ENCODE data around the gene ZNF581.

The ZNF581 gene, protein sequence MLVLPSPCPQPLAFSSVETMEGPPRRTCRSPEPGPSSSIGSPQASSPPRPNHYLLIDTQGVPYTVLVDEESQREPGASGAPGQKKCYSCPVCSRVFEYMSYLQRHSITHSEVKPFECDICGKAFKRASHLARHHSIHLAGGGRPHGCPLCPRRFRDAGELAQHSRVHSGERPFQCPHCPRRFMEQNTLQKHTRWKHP

GRCh38 chr19:55643003-55643886 lies at the start of gene ZNF581:
Gene ZNF581 (plus strand): TSS chr19:55643649. CDS start chr19:55644572, 923 bp downstream.
- DNase-seq = peak; percentile 57

DNA sequence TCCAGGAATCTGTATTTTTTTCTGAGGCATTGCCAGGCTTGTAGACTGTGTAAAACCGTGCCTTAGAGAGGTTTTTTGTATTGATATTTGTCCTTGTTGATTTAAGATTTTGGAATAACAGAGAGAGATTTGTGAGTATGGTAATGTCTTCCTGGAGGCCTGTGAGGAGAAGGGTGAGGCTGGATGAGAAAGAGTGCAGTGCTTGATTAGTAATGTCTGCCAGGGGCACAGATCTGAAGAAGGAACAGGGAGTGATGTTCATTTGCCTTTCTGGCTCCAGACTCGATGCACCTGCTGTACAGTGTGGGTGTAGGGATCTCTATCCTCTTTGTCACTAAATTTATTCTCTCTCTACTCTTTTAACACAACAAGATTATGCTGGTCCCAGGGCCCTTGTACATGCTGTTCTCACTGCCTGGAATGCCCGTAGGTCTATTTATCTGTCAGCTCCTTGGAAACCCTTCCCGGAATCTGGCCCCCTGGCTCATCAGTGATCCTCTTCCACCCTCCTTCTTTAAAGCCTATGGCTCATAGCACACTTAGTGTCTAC lies 48.4 kb upstream of the ZNF581 start:
- no peak for DNase-seq

- DNase-seq = no peak
Observed at GRCh38 chr19:55596304-55596703, 47.1 kb upstream of the ZNF581 start.

- no peak for DNase-seq
Observed at GRCh38 chr19:55597501-55597921, 45.9 kb upstream of the ZNF581 start.

GRCh38 chr19:55598034-55598433 lies 45.4 kb upstream of the ZNF581 start:
- no peak for DNase-seq

GRCh38 chr19:55598719-55599467 lies 44.6 kb upstream of the ZNF581 start:
- peak; percentile 99 for DNase-seq

- DNase-seq = peak; percentile 100
Observed at GRCh38 chr19:55599468-55599841, 44.0 kb upstream of the ZNF581 start, which contains the start of gene FIZ1. Gene FIZ1 (minus strand): TSS chr19:55599517. CDS start chr19:55597865, 1,652 bp downstream.

DNA sequence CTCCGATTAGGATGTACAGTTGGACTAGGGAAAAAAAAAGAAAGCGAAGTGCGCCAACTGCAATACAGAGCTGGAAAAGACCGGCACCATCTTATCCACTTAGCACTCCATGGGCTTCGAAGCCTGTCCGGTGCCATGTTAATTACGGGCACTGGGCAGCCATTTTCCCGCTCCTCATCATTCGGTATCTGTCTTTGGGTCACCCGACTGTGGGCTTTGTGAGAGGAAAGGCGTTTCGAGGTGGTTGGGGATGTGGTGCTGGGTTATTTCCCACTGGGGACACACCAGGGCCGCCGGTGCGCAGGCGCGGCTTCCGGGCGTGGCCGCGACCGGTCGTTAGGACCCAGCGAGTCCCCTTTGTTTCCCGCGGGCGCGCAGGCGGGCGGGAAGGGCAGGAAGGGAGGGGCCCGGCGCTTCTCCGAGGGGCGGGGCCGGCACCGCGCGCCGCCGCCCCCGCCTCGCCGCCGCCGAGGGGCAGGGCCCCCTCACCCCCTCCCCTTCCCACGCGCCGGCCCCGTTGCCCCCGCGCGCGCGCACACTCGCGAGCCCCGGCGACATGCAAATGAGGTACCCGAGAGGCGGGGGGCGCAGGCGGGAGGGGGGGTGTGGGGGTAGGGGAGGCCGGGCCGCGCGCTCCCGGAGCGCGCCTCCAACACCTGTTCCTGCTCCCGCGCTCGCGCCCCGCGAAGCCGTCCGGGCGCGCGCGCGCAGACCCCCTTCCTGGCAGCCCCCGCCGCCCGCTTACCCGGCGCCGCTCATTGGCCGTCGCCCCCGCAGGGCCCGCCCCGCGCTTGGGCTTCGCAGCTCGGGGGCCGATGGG lies 43.4 kb upstream of the ZNF581 start, which contains the start of gene ZNF524:
ZNF524 (plus strand) TSS at position 447 of the 820 bp plus-strand sequence. CDS start 1,825 bp downstream, outside the sequence.
- DNase-seq = peak; percentile 98

DNA sequence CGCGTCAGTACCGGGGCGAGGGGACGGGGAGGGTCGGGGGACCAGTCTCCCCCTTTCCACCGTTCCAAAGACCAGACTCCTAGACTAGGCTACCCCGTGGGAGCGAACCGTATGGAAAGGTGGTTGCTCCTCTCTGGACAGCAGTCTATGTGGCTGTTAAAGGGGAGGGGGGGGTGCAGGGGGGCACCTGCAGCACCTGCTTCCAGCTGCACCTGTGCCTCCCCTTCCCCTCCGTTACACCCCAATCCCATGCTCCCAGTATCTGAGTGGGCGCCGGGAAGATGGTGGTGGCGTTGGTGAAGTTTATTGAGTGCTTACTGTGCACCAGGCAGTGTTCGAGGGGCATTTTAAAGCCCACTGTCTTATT lies 42.8 kb upstream of the ZNF581 start:
- DNase-seq = no peak

DNA sequence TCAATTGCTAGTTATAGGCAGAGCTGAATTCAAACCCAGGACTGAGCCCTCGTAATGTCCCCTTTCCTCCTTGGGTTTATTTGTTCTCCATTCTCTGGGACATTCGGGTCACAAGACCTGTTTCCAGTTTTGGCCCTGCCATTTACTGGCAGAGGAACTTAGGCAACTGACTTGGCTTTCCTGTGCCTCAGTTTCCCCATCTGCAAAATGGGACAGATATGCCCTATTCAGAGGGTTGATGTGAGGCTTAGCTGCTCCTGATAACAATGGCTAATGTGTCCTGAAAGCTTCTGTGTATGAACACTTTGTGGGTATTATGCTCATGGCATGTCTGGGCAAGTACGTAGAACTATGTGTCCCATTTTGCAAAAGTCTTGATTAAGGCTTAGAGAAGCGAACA lies 42.4 kb upstream of the ZNF581 start:
- no peak for DNase-seq

DNA sequence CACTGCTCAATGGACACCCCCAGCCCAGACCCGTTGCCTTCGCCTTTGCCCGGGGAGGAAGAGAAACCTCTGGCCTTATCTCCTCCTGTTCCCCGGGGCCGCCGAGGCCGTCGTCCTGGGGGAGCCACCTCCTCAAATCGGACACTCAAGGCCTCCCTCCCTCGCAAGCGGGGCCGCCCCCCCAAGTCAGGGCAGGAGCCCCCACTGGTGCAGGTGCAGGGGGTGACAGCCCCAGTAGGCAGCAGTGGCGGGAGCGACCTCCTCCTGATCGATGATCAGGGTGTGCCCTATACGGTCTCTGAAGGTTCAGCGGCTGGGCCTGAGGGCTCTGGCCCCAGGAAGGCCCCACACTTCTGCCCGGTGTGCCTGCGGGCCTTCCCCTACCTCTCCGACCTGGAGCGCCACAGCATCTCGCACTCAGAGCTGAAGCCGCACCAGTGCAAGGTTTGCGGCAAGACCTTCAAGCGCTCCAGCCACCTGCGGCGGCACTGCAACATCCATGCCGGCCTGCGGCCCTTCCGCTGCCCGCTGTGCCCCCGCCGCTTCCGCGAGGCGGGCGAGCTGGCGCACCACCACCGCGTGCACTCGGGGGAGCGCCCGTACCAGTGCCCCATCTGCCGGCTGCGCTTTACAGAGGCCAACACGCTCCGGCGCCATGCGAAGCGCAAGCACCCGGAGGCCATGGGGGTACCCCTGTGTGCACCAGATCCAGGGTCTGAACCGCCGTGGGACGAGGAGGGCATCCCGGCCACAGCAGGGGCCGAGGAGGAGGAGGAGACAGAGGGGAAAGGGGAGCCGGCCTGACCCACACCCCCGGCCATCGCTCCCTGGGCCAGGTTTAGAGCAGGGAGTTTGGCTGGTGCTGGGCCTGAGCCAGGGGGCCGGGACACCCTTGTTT lies 41.1 kb upstream of the ZNF581 start:
- no peak for DNase-seq

- no peak for DNase-seq
Observed at GRCh38 chr19:55603115-55603514, 40.3 kb upstream of the ZNF581 start.

DNA sequence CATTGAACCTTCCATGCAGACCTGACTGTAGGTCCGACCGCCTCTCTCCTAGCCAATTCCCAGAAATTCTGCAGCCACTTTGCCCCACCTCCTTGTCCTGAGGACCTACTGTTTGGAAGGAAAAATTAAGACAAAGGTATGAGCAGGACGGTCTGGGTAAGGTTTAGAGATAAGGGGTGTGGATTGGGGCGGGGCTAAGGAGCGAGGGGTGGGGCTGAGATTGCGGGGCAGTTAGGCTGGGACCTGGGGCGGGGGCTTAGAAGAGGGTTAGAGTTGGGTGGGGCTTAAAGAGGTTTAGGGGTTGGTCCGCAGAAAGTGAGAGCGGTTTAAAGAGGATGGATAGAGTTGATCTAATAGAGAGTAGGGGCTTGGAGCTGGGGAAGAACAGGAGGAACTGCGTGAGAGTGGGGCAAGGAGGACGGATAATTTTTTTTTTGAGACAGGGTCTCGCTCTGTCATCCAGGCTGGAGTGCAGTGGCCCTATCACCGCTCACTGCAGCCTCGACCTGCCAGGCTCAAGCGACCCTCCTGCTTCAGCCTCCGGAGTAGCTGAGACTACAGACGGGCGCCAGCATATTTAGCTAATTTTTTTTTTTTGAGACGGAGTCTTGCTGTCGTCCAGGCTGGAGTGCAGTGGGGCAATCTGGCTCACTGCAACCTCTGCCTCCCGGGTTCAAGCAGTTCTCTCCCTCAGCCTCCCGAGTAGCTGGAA lies 39.7 kb upstream of the ZNF581 start:
- no peak for DNase-seq

DNA sequence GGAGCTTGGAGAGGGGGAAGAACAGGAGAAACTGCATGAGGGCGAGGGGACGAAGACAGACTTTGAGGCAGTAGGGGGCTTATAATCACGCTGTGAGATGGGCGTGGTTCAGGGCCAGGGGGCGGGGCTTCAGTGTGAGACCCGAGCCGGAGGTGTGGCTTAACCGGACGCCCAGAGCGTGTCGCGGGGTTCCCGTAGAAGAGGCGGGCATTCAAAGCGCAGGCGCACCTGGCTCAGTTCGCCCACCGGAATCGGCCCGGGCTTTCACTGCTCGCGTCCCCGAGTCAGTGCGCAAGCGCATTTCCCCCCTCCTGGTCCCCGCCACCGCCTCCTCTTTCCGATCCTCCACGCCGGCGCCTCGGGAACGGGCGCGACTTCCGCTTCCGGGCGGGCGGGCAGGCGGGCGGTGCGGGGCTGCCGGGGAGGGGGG lies 38.2 kb upstream of the ZNF581 start:
- peak; percentile 99 for DNase-seq

DNA sequence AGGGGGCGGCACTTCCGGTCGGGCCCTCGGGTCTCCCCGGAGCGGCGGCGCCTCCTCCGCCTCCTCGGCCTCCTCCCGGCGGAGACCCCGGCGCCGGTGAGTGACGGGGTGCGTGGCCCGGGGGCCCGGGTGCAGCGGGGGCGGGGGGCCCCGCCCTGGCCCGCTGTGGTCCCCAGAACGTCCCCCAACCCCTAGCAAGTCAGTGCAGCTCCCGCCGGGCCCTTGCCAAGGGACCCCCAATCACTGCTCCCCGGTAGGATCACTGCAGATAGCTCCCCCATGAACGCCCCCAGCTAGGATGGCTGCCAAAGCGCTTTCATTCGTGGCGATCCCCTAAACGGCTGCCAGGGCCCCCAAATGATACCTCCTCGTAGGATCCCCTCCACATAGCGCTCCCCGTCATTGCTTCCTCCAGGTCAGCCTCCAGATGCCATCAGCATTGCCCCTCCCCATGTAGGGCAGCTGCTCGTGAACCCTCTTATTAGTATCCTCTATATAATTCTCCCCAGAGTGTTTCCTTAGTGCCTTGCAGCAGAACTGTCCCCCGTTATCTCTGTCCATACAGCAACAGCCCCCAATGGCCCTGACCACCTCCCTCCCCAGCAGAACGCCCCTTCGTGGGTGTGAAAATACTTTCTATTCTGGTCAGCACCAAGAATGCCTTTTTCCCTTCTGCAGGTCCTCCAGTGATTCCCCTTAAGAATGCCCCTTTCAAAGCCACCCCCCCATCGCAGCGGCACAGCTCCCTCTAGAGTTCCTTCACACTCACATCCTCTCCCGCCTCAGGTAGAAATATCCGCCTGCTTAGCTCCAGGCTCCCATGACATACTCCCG lies 37.6 kb upstream of the ZNF581 start, which contains the start of gene ZNF865:
ZNF865 (plus strand) TSS at position 11 of the 834 bp plus-strand sequence. CDS start 7,972 bp downstream, outside the sequence.
- peak; percentile 82 for DNase-seq

DNA sequence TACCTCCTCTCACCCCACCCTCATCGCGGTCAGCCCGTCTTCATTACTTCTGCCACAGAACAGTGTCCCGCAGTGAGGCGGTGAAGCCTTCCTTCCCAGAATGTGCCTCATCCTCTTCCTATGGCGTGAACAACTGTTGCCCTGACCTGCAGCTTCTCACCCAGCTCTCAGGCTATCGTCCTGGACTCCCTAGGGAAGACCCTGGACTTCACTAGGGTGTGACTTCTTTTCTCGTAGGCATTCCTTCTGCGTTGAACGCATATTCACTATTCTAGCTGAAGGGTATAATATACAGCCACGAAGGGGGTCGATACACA lies 37.0 kb upstream of the ZNF581 start:
- no peak for DNase-seq

DNA sequence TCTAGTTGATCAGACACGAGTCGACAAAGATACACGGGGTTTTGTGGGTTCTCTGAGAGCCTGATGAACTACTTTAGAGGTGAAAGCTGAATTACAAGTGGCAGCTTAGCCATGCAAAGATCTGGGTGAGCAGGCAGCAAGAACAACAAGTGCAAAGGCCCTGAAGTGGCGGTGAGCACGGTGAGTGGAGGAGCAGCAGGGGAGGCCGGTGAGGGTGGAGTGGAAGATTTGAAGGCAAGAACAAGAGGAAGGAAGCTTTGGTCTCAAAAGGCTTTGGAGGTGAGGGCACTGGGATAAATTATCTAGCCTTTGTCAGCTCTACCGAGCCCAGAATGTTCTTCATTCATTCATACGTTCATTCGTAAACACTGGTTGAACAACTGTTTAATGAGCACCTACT lies 36.6 kb upstream of the ZNF581 start:
- no peak for DNase-seq

GRCh38 chr19:55609326-55609725 lies 34.1 kb upstream of the ZNF581 start:
- no peak for DNase-seq

DNA sequence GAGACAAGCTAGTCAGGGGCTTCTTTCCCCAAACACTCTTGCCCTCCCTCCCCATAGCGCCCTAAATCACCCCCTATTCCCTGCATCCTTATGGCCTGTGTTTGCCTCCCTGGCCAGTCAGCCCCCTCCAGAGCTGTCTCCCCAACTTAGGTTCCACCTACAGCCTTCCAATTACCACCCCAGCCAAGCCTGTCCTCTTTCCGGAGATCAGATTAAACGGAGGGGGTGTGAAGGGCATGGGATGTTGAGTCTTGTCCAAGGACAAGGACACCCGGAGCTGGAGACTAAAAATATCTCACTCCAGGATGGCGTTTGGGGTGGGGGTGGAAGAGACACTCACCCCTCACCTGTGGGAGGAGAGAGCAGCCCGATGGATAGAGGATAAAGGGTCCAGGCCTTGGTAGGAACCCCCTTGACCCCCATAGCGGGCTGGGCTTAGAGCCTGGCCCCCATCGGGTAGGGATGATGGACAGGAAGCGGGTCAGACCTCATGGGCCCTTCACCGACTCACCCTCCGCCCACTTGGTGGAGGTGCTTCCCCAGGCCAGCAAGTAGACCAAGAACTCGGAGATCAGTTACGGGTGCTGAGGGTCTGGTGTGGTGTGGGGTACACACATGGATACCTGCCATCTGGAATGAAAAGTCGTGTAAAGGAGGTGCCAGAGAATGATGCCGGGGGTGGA lies 32.0 kb upstream of the ZNF581 start:
- no peak for DNase-seq
